B cell (primary cell): ENCODE results near the gene FES. TPM values are rescaled to one million over a fixed set of nuclear protein-coding genes. Genes with fewer than 3 reads are reported as not detected.

Experiments used
- ATAC-seq: fragments of 200-7000 bp; cut with Tn5 transposase; one replicate; pipeline ENCODE4 v1.10.0; 2021; ENCODE audit warnings: low read depth, mild to moderate bottlenecking, moderate number of reproducible peaks, moderate library complexity
- CTCF ChIA-PET: fragments of 350-600 bp; sonication (Branson Sonifier 250); formaldehyde crosslinking; loops from one replicate; lab custom pipeline; 2021; ENCODE audit warnings: antibody characterized with exemption, inconsistent platforms; lab: Charles Lee
- POLR2A ChIA-PET: fragments of 350-600 bp; sonication (Branson Sonifier 250); formaldehyde crosslinking; loops from one replicate; lab custom pipeline; 2021; ENCODE audit warnings: antibody characterized with exemption; lab: Charles Lee
- DNase-seq: peaks from one replicate; pipeline ENCODE4 v3.0.0; 2013
- H2AFZ ChIP-seq: 2 replicates; pipeline ENCODE4 v1.6.1; 2012; ENCODE audit warnings: mild to moderate bottlenecking, low read depth, low read length; ENCODE audit not compliant: insufficient read depth, poor library complexity, severe bottlenecking
- H3K27ac ChIP-seq, 2 donors: 1 replicate in 1 of 2; 2 replicates in 1 of 2; pipeline ENCODE4 v1.5.1; 2012 to 2013; ENCODE audit warnings: low read length in 2 of 2, mild to moderate bottlenecking in 2 of 2, moderate library complexity in 1 of 2
- H3K27me3 ChIP-seq, 4 experiments: fragments of 200-600 bp in 1 of 4; sonication (generic) in 1 of 4; replicated peaks in 1 of 4; 1 replicate in 2 of 4; 2 replicates in 2 of 4; pipeline versions ENCODE4 v1.6.1 to v1.7.0; 2013 to 2016; ENCODE audit warnings: low read length in 3 of 4, mild to moderate bottlenecking in 2 of 4, mixed read lengths in 1 of 4, moderate library complexity in 1 of 4; ENCODE audit not compliant: insufficient read depth in 4 of 4, control insufficient read depth in 3 of 4; ENCODE audit errors: control extremely low read depth in 1 of 4
- H3K36me3 ChIP-seq, 2 experiments: replicated peaks in 1 of 2; 1 replicate in 1 of 2; 2 replicates in 1 of 2; pipeline versions ENCODE4 v1.6.1 to v1.7.1; 2013; ENCODE audit warnings: low read length in 1 of 2; ENCODE audit not compliant: insufficient read depth in 2 of 2, control insufficient read depth in 1 of 2; ENCODE audit errors: control extremely low read depth in 1 of 2, extremely low read depth in 1 of 2
- H3K4me1 ChIP-seq, 2 donors: fragments of 200-600 bp in 1 of 2; sonication (generic) in 1 of 2; 1 replicate in 1 of 2; 2 replicates in 1 of 2; pipeline versions ENCODE4 v1.5.1 to v1.6.1; 2013 to 2017; ENCODE audit warnings: low read length in 2 of 2; ENCODE audit not compliant: control insufficient read depth in 2 of 2, insufficient read depth in 2 of 2
- H3K4me2 ChIP-seq: replicated peaks from 2 replicates; pipeline ENCODE3; 2012; ENCODE audit warnings: mild to moderate bottlenecking, low read depth, low read length; ENCODE audit not compliant: poor library complexity, severe bottlenecking
- H3K4me3 ChIP-seq, 5 experiments: fragments of 200-600 bp in 1 of 5; sonication (generic) in 1 of 5; 1 replicate in 3 of 5; 2 replicates in 2 of 5; pipeline versions ENCODE4 v1.5.1 to v1.7.0; 2011 to 2016; ENCODE audit warnings: low read length in 4 of 5, mild to moderate bottlenecking in 4 of 5, low read depth in 2 of 5, control low read depth in 1 of 5, moderate library complexity in 1 of 5; ENCODE audit not compliant: insufficient read depth in 1 of 5; ENCODE audit errors: control extremely low read depth in 1 of 5, extremely low read depth in 1 of 5
- H3K79me2 ChIP-seq: fragments of 200-600 bp; sonication (generic); one replicate; pipeline ENCODE4 v1.6.0; 2016; ENCODE audit warnings: low read length; ENCODE audit not compliant: control insufficient read depth, insufficient read depth
- H3K9ac ChIP-seq: fragments of 200-600 bp; sonication (generic); 2 replicates; pipeline ENCODE4 v1.6.1; 2017; ENCODE audit warnings: mild to moderate bottlenecking, low read length, moderate library complexity
- H3K9me3 ChIP-seq, 3 donors: one replicate each; pipeline versions ENCODE4 v1.6.1 to v1.7.1; 2013; ENCODE audit warnings: low read length in 2 of 3; ENCODE audit not compliant: control insufficient read depth in 2 of 3, insufficient read depth in 1 of 3; ENCODE audit errors: control extremely low read depth in 1 of 3
- H4K20me1 ChIP-seq: 2 replicates; pipeline ENCODE4 v1.6.0; 2012; ENCODE audit warnings: mild to moderate bottlenecking, low read length; ENCODE audit not compliant: insufficient read depth, control insufficient read depth, poor library complexity, severe bottlenecking
- H3K27ac Mint-ChIP-seq: one replicate; pipeline ENCODE4 v1.8.0; 2021; ENCODE audit warnings: mixed read lengths
- H3K27me3 Mint-ChIP-seq: one replicate; pipeline ENCODE4 v1.8.0; 2021; ENCODE audit warnings: mixed read lengths
- H3K4me1 Mint-ChIP-seq: one replicate; pipeline ENCODE4 v1.8.0; 2021; ENCODE audit warnings: mixed read lengths
- H3K4me3 Mint-ChIP-seq: one replicate; pipeline ENCODE4 v1.8.0; 2021; ENCODE audit warnings: mixed read lengths
- H3K9me3 Mint-ChIP-seq: one replicate; pipeline ENCODE4 v1.8.0; 2022; ENCODE audit warnings: mixed read lengths; ENCODE audit not compliant: insufficient read depth
- EZH2 ChIP-seq: IDR thresholded peaks from 2 replicates; pipeline ENCODE4 v1.6.1; 2012; ENCODE audit warnings: borderline replicate concordance, low read depth, mild to moderate bottlenecking, moderate library complexity, low read length; ENCODE audit not compliant: insufficient read depth, poor library complexity, severe bottlenecking
- WGBS: methylation state at CpG from one replicate; pipeline ENCODE4 v1.1.5; 2013; ENCODE audit warnings: missing lambda C conversion rate; ENCODE audit not compliant: insufficient coverage; 5-methylcytosine and 5-hydroxymethylcytosine counted together
- intact Hi-C: fragments of 100-400 bp; cut with micrococcal nuclease; formaldehyde crosslinking; loops from one replicate; pipeline ENCODE4 v1.10.0; 2022
- polyA plus RNA-seq: library from polyadenylated mRNA; depleted of rRNA; stranded (reverse); fragments of >200 nt; gene quantifications from 2 replicates; pipeline ENCODE4 v1.2.3, GENCODE V29; 2012
- total RNA-seq, 2 donors: library from RNA; stranded (reverse); fragments of 120-200 nt in 1 of 2; gene quantifications; 1 replicate in 1 of 2; 2 replicates in 1 of 2; pipeline versions ENCODE4 v1.2.3 to v1.2.4, GENCODE V29; 2013 to 2022
- TF ChIP-seq, protein P1 (sequence below): fragments of 200-600 bp; IDR thresholded peaks from one replicate; pipeline ENCODE4 v1.8.0; 2022; ENCODE audit warnings: antibody characterized with exemption, mild to moderate bottlenecking

FES gene
- total and polyA plus RNA-seq, 2 donors (not counting 1 experiment from before 2014, with no cell fraction given) = 23.9 to 31.4 TPM

DNA sequence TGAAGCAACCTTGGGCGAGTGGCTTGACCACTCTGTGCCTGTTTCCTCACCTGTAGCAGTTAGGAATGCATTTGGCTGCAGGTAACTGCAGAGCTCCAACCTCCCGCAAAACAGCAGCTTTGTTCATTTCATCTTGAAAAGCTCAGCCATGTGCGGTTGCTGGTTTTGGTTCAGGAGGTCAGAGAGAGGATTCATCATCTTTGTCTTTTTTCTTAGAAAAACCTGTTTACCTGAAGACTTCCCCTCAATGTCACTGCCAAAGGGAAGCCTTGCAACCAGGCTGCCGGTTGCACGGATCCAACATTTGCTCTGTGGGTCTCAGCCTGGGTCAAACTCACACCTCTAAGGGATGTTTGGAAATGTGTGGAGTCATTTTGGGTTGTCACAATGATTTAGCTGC is 32.4 kb upstream of the FES start:
- ChIA-PET POLR2A (interaction anchor here (0.6 to 2.9 kb wide), 6 partner anchors 10 to 35 kb away, joined by 3 to 28 read pairs (median 6); no protein-coding TSS in a partner anchor), CTCF (interaction anchor here (1.6 to 2.1 kb wide), 5 partner anchors 12 to 83 kb away, joined by 3 to 8 read pairs (median 7); partner anchors contain the start of gene UNC45A)
- Histone ChIP-seq H3K4me3 (peak overlapping the region in 1 of 5 experiments; percentile 16), H3K9ac (peak overlapping the region; percentile 15), H3K4me1 (peaks cover 62 to 64% of the 10 kb centered on the region in 2 donors), H3K36me3 (no peaks in the 10 kb centered on the region), H3K27me3 (no peaks in the 10 kb centered on the region), H3K9me3 (no peaks in the 10 kb centered on the region), H4K20me1 (no peaks in the 10 kb centered on the region), H3K4me2 (peak overlapping the region; percentile 78), H2AFZ (no peak overlapping the region), H3K79me2 (no peaks in the 10 kb centered on the region), H3K27ac (no peak overlapping the region)
- no peaks in the 10 kb centered on the region for H3K27me3 Mint-ChIP-seq
- peak overlapping the region; percentile 76 for H3K27ac Mint-ChIP-seq
- TF ChIP-seq, protein P1, sequence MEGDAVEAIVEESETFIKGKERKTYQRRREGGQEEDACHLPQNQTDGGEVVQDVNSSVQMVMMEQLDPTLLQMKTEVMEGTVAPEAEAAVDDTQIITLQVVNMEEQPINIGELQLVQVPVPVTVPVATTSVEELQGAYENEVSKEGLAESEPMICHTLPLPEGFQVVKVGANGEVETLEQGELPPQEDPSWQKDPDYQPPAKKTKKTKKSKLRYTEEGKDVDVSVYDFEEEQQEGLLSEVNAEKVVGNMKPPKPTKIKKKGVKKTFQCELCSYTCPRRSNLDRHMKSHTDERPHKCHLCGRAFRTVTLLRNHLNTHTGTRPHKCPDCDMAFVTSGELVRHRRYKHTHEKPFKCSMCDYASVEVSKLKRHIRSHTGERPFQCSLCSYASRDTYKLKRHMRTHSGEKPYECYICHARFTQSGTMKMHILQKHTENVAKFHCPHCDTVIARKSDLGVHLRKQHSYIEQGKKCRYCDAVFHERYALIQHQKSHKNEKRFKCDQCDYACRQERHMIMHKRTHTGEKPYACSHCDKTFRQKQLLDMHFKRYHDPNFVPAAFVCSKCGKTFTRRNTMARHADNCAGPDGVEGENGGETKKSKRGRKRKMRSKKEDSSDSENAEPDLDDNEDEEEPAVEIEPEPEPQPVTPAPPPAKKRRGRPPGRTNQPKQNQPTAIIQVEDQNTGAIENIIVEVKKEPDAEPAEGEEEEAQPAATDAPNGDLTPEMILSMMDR = no peak
- TF ChIP-seq EZH2 = no peak
- H3K9me3 Mint-ChIP-seq = no peaks in the 10 kb centered on the region
- 90% methylated on average over 2 of the region's 5 CpGs for WGBS
- H3K4me3 Mint-ChIP-seq = peak overlapping the region; percentile 66
- peaks cover 59% of the 10 kb centered on the region for H3K4me1 Mint-ChIP-seq
- ATAC-seq (no peak), DNase-seq (no peak)
- intact Hi-C loops = loop anchor here (5.0 kb wide), 1 partner anchor 35 kb away; no protein-coding TSS in a partner anchor

DNA sequence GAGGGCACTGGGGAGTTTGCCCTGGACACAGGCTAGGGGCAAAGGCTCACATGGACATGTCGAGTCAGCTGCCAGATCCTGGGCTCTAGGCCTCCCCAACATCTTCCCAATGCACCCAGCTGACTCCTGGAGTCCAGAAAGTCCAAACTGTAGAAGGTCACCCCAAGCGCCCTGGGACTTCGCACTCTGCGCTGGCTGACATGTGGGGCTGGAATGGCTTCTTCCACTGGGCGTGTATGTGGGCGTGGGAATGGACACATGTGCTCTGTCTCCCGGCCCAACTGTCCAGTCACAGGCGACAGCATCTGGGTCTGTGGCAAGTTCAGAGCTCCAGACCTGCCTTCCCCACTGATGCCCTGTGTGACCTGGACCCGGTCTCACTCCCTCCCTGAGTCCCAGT is 29.2 kb upstream of the FES start:
- Mint-ChIP-seq H3K27me3 (no peaks in the 10 kb centered on the region), H3K9me3 (no peaks in the 10 kb centered on the region), H3K27ac (peak overlapping the region; percentile 74), H3K4me1 (peaks cover 73% of the 10 kb centered on the region), H3K4me3 (peak overlapping the region; percentile 50)
- no peak overlapping the region for H3K4me3 ChIP-seq
- no peaks in the 10 kb centered on the region for H3K27me3 ChIP-seq
- 96% methylated on average over 9 of the region's 9 CpGs for WGBS
- no peak overlapping the region for H2AFZ ChIP-seq
- H3K79me2 ChIP-seq = no peaks in the 10 kb centered on the region
- ChIA-PET CTCF (interaction anchor here (0.7 to 0.9 kb wide), 2 partner anchors 15 to 16 kb away, joined by 3 to 6 read pairs; no protein-coding TSS in a partner anchor), POLR2A (interaction anchor here (0.6 to 1.3 kb wide), 4 partner anchors 10 to 76 kb away, joined by 3 to 5 read pairs (median 4); no protein-coding TSS in a partner anchor)
- peaks cover 74 to 78% of the 10 kb centered on the region in 2 donors for H3K4me1 ChIP-seq
- intact Hi-C loops = no loop called here
- H4K20me1 ChIP-seq = no peaks in the 10 kb centered on the region
- ATAC-seq (no peak), DNase-seq (no peak)
- no peaks in the 10 kb centered on the region for H3K9me3 ChIP-seq
- no peak for TF ChIP-seq EZH2
- TF ChIP-seq, protein P1 = no peak
- no peaks in the 10 kb centered on the region for H3K36me3 ChIP-seq
- H3K27ac ChIP-seq = no peak overlapping the region
- no peak overlapping the region for H3K9ac ChIP-seq
- H3K4me2 ChIP-seq = peak overlapping the region; percentile 45
